Stimulated activated CD8-positive, alpha-beta memory T cell treated with anti-CD3 and anti-CD28 coated beads, Interleukin-7, amount 100 ng/mL, for 48 hours (primary cell): ENCODE results near the gene SLC39A6.
"Not testable (repeated sequence)": the region's sequence is repeated elsewhere in the genome, so short reads cannot be mapped to it uniquely, and the experiment has no call there.

Experiments
- DNase-seq, 2 donors: peaks; one replicate each; pipeline ENCODE4 v3.0.0-alpha.2; 2020; ENCODE audit warnings: low read depth in 1 of 2; ENCODE audit errors: extremely low read depth in 1 of 2

SLC39A6 gene

GRCh38 chr18:36104749-36105148, 24.4 kb downstream of the SLC39A6 start:
- DNase-seq, result no peak

- no peak for DNase-seq
These were observed 27.2 kb downstream of the SLC39A6 start for GRCh38 chr18:36101943-36102342.

- no peak for DNase-seq
These were observed 29.8 kb downstream of the SLC39A6 start for GRCh38 chr18:36099311-36099710.

- DNase-seq, result no peak
These were observed 32.2 kb downstream of the SLC39A6 start for GRCh38 chr18:36096955-36097354.

GRCh38 chr18:36095936-36096519, 33.1 kb downstream of the SLC39A6 start:
- no peak for DNase-seq

- DNase-seq, result no peak
These were observed 34.7 kb downstream of the SLC39A6 start for GRCh38 chr18:36094431-36094830.

- DNase-seq, result not testable (repeated sequence)
These were observed 37.0 kb downstream of the SLC39A6 start for GRCh38 chr18:36092116-36092515.

GRCh38 chr18:36089001-36089400, 40.1 kb downstream of the SLC39A6 start:
- DNase-seq, result no peak

GRCh38 chr18:36088256-36088655, 40.9 kb downstream of the SLC39A6 start:
- no peak for DNase-seq

- DNase-seq, result no peak
These were observed 43.0 kb downstream of the SLC39A6 start for GRCh38 chr18:36086186-36086585.

GRCh38 chr18:36085195-36085594, 43.9 kb downstream of the SLC39A6 start:
- DNase-seq, result no peak

- no peak for DNase-seq
These were observed 45.4 kb downstream of the SLC39A6 start for GRCh38 chr18:36083729-36084128.

- not testable (repeated sequence) for DNase-seq
These were observed 48.0 kb downstream of the SLC39A6 start for GRCh38 chr18:36081118-36081517.

- DNase-seq, result no peak
These were observed 50.2 kb downstream of the SLC39A6 start for GRCh38 chr18:36078751-36079529.

- not testable (repeated sequence) for DNase-seq
These were observed 51.4 kb downstream of the SLC39A6 start for GRCh38 chr18:36077764-36078163.

- no peak for DNase-seq
These were observed 53.1 kb downstream of the SLC39A6 start for GRCh38 chr18:36075862-36076587.

GRCh38 chr18:36074435-36074834, 54.7 kb downstream of the SLC39A6 start:
- DNase-seq, result no peak

- no peak for DNase-seq
These were observed 55.5 kb downstream of the SLC39A6 start for GRCh38 chr18:36073676-36074075.

GRCh38 chr18:36072406-36072805, 56.7 kb downstream of the SLC39A6 start:
- DNase-seq, result not testable (repeated sequence)

- peak; percentile 95 to 97 for DNase-seq
These were observed 61.8 kb downstream of the SLC39A6 start, which contains the start of gene RPRD1A for GRCh38 chr18:36067055-36067957. RPRD1A (minus strand) TSS chr18:36067559; CDS start chr18:36067404, 155 bp downstream.

- no peak for DNase-seq
These were observed 62.5 kb downstream of the SLC39A6 start for GRCh38 chr18:36066686-36067054.
